ENCODE data around the gene WDR43.
A peak's percentile ranks its signal among the peaks of the same experiment; 100 is the strongest.
"Not testable (repeated sequence)": the region's sequence is repeated elsewhere in the genome, so short reads cannot be mapped to it uniquely, and the experiment has no call there.

WDR43 gene

DNA sequence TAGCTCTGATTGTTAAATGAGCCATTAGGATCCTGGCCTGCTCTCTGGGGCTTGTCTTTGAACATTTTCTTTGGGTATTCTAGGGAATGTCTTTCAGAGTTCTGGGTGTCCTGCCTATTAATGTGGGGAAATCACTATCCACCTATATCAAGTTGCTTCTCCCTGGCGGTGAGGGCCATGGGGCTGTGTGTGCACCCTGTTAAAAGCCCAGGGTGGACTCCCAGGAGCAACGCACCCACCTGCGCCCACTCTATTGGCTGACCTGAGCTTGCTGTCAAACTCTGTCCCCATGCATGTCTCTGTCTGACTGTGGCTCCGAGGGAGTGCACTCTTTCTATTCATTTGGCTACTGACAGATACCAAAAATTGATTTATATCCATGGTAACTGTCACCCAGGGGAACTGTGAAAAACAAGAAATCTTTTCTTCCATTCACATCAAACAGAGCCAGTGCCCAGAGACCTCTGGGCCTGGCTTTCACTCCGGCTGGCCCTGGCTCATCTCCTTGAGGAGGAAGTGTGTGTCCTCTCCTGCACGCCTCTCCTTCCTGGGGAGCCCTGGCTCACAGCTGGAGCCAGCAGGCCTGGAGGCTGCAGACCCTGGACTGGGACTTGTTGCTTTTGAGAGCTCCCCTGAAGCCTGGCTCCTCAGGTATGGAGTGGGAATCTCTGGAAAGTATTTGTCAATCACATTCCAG lies 76.1 kb downstream of the WDR43 start:
- FAIRE-seq: no peak

DNA sequence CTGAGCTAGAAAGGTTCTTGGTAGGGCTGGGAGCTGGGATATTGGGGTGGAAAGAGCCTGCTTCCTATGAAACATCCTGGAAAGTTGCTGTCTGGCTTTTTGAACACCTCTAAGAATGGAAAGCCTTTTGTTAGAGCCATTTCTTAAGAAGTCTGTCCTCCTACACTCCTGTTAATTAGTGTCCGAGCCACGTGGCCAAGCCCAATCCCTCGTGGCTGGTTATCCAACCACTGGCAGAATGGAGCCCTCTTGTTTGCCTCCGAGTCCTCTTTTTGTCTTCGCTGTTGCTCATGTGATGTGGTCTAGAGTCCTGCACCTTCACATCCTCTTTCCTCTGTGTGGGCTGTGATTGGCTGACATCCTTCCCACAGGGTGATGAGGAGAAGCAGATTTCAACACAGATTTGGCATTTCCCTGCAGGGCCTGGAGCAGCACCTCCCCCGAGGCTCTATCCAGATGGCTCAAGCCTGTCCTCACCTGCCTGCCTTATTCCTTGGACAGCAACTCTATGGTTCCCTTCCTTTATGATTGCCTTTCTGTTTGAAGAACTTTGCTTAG lies 78.4 kb downstream of the WDR43 start:
- no peak for FAIRE-seq

DNA sequence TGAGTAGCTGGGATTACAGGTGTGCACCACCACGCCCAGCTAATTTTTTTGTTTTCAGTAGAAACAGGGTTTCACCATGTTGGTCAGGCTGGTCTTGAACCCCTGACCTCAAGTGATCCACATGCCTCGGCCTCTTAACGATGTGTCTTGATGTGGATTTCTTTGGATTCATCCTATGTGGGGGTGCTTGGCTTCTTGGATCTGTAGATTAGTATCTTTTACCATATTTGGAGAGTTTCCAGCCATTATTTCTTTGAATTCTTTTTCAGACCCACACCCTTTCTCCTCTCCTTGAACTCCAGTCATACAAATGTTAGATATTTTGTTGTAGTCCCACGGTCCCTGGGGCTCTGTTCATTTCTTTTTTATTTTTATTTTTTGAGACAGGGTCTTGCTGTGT lies 79.8 kb downstream of the WDR43 start:
- no peak for FAIRE-seq

DNA sequence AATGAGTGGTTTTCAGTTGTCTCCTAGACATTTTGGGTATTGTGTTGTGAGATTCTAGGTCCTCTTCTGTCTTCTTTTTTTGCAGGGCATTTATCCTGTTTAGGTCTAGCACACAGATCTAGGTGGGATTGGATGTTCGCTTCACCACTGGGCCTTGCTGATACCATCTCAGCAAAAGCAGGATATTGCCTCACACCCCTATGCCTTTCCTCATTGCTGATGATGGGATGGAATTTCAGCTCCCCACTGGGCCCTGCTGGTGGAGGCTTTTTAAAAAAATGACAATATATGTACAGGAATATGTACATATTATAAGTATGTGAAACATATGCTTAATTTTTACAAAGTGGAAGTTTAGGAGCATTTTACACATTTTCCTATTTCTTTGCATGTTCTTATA lies 81.2 kb downstream of the WDR43 start:
- FAIRE-seq: no peak

DNA sequence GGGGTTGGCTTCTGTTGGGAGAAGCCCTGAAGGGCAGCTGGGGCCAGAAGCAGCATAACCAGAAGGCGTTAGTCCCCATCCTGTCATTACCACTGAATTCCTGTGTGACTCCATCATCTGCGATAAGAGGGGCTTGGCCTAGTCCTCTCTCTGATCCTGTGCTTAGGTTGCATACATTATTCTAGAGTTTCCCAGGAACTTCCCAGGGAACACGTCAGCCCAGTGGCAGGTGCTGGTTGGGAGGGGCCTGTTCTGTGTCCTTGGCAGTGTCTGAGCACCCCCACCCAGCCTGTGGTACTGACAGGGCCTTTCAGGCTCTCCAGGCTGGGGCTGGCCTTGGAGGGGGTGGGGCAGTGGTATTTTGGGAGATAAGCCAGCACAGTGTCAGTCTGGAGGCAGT lies 82.1 kb downstream of the WDR43 start:
- no peak for FAIRE-seq

DNA sequence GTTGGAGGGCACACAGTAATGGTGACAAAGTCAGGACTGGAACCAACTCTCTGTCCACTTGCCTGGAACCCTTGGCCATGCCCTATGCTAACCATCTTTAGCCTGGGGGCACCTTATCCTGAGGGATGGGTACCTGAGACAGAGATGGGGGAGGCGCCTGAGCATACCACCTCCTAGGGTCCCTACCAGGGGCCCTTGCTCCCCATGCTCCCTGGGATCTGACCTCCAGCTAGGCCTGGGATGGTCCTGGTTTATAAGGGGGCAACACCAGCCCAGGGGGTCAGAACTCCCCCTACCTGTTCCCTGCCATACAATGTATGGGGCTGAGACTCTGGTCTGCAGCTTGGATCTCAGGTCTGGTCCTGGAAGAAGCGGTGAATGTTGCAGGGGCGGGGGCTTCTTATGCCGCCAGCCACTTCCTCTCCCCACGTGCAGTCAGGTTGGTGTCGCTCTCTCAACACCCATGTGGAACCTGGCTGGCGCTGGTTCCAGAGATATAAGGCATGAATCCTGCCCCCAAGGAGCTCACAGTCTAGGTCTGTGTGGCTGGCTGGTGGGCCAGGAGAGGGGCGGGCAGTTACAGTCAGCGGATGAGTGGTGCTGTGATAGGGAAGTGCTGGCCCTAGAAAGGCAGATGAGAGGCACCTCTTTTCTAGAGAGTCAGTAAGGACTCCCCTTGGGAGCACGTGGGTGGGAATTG lies 82.9 kb downstream of the WDR43 start:
- FAIRE-seq: no peak

DNA sequence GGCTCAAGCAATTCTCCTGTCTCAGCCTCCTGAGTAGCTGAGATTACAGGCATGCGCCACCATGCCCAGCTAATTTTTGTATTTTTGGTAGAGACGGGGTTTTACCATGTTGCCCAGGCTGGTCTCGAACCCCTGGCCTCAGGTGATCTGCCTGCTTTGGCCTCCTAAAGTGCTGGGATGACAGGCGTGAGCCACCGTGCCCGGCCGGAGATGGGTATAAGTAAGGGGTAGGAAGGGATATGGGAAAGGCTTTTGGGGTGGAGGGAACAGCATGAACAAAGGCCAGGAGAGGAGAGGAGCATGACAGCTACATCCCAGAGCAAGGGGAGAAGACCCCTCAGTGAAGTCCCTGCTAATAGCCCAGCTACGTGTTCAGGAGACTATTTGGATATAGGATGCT lies 83.5 kb downstream of the WDR43 start:
- FAIRE-seq: not testable (repeated sequence)

DNA sequence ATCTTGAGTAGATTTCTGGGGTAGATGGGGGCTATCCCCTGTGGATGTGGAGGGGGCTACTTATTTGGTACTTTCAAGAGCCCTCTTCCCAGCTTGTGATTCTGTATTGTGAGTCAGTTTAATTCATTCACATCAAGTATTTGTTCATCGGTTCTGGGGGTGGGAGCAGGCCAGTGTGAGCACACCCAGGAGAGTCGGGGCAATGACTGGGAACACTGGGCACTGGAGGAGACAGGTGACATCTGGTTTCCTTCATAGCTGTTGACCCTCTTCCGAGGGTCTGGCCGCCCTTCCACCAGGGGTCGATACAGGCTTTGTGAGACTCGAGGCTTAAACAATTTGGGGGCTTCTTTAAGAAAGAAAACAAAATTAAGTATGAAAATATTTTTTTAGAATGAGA lies 84.1 kb downstream of the WDR43 start:
- FAIRE-seq: no peak

DNA sequence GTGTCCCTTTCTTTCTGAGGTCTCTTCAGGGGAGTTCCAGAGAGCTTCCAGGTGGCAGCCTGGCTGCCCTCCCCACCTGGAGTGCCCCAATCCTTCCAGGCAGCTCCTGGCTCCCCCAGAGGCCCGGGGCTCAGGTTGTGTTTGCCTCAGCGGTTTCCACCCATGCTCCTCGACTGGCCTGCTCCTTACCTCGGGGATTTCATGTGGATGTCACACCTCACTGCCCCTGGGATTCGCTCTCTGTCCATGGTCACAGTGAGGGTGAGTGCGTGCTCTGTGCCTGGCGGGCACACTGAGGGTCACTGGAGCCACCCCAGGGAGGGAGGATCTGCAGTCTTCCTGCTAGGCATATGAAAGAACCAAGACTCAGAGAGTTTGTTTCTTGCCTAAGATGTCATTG lies 84.6 kb downstream of the WDR43 start:
- FAIRE-seq: no peak

DNA sequence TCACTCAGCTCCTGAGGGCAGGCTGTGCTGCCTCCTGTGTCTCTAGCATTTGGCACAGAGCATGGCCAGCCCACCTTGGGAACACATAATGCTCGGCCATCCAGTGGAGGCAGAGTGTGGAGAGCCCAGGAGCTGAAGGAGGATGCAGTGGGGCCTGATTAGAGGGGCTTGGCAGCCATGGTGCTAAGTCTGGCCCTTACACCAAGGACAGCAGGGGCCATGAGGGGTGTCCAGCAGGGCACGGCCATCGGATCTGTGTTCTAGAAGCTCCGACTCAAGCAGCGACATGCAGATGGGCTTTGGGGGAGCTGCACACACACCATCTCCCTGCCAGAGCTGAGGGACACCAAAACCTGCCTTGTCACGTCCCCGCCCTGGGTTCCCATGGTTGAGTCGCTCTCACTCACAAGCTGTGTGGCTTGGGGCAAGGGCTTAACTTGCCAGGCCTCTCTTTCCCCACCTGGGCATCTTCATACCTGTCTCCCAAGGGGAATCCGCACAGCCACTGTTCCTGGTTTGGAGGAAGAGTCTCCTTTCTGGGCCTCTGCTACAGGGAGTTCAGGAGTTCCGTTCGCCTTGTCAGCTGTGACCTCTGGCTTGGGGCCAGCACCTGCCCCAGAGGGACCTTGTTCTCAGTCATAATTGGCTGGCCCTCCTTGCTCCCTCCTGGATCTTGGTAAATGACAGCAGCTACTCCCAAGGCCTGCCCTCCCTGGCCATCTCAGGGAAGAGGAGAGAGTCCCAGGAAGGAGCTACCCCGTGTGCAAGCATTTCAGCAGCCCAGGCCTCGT lies 85.3 kb downstream of the WDR43 start:
- no peak for FAIRE-seq

DNA sequence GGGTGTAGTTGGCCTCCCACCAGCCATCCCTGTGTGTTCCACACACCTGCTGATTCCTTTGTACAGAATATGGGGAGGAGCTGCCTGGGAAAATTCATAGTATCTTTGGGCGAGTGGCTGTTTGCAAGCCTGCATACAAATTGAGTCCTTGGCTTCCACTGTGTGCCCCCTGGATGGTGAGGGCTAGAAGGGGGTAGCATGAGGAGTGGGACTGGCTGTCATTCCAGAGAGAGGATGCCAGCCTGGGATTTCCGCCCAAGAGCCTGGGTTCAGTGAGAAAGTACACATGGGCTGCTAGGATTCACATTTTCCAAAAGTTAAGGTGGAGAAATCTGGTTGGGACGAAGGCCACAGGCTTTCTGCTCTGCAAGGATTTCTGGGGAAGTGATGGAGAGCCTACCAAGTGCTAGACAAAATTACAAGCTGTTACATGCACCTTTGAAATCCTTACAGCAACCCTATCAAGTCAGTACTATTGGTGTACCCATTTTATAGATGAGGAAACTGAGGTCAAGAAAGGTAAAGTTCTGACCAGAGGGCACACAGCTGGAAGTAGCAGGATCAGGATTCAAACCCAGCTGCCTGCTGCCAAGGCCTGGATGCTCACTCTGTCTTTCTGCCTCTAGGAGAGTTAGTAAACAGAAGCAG lies 86.0 kb downstream of the WDR43 start:
- peak; percentile 69 for FAIRE-seq

DNA sequence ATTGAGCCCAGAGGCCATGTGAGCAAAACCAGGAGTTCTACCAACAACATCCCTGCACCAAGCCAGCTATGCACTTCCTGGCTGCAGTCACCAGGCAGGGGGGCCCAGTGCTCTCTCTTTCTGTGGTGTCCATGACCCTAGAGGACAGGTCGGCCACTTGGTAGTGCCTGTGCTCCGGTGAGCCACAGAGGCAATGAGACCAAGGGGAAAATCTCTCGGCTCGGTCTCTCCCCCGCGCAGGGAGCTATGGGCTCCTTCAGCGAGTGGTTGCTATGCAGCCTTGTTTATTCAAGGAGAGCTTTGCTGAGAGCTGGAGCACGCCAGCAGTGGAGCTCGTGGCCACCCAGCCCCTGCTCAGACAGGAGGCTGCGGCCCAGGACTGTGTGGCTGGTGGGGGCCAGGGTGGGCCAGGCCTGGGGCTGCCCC lies 86.6 kb downstream of the WDR43 start, which contains the start of gene TOGARAM2:
Gene TOGARAM2, plus strand, starts transcription at position 283 of the 426 bp plus-strand sequence. CDS start 13,537 bp downstream, outside the sequence.
- FAIRE-seq: no peak

DNA sequence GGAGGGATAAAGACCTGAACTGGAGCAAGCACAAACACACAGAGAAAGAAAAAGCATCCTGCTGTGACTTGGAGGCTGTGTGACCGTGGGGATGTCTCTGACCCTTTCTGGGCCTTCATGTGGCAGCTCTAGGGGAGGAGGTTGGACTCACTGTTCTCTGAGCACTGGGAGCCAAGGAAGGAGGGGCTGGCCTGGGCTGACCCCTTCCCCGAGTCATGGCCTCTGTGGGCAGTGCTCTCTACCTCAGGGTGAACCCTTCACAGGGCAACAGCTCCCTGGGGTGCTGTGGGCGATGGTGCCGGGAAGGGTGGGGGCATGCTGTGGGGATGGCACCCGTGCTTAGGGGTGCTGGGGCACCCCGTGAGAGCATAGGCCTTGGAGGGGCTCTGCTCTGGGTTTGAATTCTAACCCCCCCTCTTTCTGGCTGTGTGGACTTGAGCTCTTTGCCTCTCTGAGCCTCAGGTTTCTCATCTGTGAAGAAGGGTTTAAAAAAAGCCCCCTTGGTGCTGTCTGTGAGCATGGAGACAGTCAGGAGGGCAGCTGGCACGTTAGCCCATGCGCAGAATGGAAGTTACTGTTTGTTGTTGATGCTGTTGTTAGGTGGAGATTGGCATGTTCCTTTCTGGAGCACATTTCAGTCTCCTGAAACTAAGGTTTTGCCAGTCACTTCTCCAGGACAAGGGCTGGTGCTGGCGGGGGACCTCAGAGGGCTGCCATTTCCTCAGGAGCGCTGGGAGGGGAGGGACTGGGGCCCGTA lies 87.3 kb downstream of the WDR43 start:
- no peak for FAIRE-seq

DNA sequence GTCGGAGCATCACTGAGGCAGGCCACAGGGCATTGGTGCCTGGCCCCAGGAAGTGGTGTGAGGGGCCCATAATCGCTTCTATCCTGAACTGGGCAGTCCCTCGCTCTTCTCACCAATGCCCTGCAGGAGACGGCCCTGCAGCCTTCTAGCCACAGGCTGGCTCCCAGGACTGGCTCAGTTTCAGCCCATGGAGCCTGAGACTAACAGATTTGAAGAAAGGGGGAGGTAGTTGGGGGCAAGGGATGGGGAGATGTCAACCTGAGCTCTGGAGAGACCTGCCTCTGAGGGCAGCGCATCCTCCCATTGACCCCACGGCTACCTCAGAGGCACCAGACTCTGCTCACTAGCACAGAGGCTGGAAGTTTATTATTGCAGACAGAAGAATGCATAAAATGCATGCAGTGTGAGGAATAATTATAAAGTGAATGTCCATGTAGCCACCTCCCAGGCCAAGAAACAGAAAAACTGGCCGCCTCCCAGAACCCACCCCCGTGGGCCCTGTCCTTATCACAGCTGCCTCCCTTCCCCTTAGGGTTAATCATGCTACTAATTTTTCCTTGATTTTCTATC lies 88.0 kb downstream of the WDR43 start:
- no peak for FAIRE-seq

DNA sequence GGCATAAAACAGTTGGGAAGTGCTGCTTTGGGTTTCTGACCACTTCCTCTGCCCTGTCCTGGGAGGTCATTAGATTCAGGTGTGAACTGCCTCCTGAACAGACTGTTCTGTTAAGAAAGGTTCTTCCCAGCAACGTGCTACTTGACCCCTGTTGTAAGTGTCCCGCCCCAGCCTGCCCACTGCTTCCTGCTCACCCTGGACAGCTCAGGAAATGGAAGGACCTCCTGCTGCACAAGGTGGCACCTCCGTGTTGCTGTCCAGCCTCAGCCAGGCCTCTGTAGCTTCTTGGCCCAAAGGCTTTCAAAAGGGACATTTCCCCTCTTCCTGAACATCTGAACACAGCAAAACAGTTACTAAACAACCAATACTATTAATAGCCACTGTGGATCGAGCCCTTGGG lies 92.0 kb downstream of the WDR43 start:
- FAIRE-seq: no peak

DNA sequence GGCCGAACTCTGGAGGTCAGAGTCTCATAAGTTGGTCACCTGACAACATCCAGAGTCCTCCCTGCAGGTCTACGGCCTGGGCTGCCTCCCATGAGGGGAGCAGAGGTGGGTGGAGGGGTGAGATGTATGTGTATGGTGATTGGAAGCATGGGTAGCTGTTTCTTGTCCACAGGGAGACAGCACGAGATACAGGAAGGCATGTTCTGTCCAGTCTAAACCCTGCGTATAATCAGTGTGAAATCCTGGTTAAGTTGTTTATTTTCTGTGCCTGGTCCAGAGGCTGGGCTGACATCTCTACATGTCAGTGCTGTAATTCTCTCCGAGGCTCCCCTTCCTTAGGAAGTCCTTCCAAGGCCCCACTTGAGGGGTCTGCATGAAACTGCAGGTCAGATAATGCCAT lies 95.5 kb downstream of the WDR43 start:
- no peak for FAIRE-seq

DNA sequence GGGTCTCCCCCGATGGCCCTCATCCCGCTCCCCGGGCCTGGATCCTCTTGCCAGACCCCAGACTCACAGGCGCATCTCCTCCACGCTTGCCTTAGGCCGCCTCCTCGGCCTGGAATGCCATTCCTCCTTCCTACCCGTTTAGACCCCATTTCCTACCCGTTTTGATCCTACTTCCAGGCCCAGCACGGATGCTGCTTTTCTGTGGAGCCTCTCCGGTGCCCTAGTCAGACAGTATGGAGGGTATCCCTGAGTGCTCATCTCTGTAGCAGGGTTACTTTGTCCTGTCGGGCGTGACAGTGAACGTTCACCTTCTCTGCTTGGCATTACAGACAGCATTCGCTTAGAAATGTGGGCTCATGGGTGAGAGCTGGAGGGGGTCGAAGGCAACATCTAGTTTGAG lies 96.0 kb downstream of the WDR43 start:
- no peak for FAIRE-seq

DNA sequence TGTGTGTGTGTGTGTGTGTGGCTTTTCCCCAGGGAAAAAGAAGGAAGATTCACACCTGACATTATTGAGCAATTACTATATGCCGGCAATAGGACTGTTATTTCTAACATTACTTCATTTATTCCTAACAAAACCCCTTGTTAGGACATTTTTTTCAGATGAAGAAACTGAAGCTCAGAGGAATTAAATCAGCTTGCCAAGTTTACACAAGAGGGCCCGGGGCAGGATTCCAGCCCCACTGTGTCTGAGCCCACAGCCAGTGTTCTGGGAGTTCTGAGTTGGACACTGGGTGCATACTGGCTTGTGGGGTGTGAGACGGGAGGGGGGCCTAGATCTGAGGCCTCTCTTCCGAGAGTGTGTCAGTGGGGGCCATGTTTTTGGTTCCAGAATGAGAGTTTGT lies 96.6 kb downstream of the WDR43 start:
- FAIRE-seq: no peak

DNA sequence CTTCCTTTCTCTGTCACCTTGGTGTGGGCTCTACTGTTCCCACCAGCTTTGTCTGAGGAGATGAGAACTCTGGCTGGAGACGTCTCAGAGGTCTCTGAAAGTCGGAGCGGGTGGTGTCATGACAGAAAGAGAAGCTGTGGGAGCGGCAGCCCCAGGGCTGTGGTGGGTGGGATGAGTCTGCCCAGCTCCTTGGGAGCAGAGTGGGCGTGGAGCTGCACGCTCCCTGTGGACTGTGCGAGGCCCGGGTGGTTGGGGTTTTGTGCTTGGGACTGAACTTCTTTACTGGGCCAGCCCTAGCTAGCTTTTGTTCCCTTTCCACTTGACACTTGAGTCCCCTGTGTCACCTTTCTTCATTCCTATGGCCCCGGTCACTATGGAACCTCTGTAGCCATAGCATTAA lies 97.0 kb downstream of the WDR43 start:
- no peak for FAIRE-seq

DNA sequence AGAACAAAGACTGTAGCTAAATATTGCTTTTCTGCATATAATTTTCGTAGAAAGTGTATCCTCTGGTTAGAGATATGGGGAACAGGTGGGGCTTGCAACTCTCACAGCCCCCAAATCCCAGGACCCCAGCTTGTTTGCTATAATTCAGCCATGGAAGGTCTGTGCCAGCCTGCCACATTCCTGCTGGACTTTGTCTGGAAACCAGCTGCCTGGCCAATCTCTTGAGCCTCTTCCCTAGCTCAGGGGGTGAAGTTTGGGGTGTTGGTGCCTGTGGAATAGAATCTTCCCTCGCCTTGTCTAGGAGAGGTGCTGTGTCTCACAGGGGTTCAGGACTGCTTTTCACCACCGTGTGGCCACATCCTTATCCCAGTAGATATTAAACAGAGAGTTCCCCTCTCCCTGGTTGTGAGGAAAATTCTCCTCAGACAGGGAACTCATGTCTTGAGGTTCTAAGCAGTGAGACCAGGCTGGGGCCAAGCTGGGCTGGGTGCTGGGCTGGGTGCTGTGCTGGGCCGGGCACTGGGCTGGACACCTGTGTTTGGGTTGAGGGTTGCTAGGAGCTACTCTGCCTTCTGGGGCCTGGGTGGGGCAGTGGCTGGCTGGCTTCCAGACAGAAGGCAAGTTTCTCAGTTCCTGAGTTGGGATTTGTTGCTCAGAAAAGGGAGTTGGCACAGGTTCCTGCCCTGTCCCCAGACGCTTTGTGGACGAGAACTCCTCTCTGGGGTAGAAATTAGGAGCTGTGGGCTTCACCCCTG lies 98.9 kb downstream of the WDR43 start:
- FAIRE-seq: no peak

DNA sequence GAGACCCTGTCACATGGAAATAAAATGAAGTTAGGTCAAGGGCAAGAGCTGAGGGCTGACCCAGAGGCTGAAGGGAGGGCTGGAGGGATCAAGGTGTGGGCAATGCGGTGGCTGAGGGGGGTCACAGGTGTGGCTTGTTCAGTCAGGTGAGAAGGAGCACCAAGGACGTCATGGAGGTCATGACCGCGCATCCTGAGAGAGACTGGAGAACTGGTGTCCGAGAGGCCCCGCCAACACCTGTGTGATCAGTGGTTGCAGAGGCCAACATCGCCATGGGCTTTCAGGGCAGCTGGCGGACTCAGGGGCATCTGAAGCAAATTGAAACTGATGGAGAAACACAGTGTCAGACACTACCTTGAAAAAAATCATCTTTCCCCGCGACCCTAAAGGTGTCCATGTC lies 99.6 kb downstream of the WDR43 start:
- no peak for FAIRE-seq

All from islet of Langerhans (tissue), 1 donor.